GM12878 (cell line): Measurements from ENCODE around the gene GATAD2B. TPM values are rescaled to one million over a fixed set of nuclear protein-coding genes. Genes with fewer than 3 reads are reported as not detected.
A peak's percentile ranks its signal among the peaks of the same experiment; 100 is the strongest.

Experiments
- ASH2L ChIP-seq: fragments of 300-600, 200-600 bp; sonication (generic); IDR thresholded peaks from 2 replicates; pipeline ENCODE4 v1.6.1; 2017; ENCODE audit warnings: low read depth, mild to moderate bottlenecking, borderline replicate concordance
- BACH1 ChIP-seq: fragments of 450-650 bp; IDR thresholded peaks from 2 replicates; pipeline ENCODE4 v1.6.1; 2017; ENCODE audit warnings: mild to moderate bottlenecking, borderline replicate concordance
- ETV6 ChIP-seq, 2 experiments: fragments of 450-650 bp in 1 of 2; IDR thresholded peaks in 1 of 2; conservative IDR thresholded peaks in 1 of 2; 2 replicates each; pipeline ENCODE4 v1.6.1; 2014; ENCODE audit warnings: antibody characterized with exemption in 1 of 2, borderline replicate concordance in 1 of 2, low read depth in 1 of 2, mild to moderate bottlenecking in 1 of 2, moderate library complexity in 1 of 2
- GABPA ChIP-seq: IDR thresholded peaks from 2 replicates; pipeline ENCODE4 v1.6.1; 2014; ENCODE audit warnings: antibody characterized with exemption, low read depth, mild to moderate bottlenecking, inconsistent platforms
- LARP7 ChIP-seq: fragments of 450-650 bp; IDR thresholded peaks from 2 replicates; pipeline ENCODE4 v1.6.1; 2017; ENCODE audit warnings: mild to moderate bottlenecking
- MTA3 ChIP-seq: IDR thresholded peaks from 2 replicates; pipeline ENCODE4 v1.6.1; 2012; ENCODE audit warnings: low read length, inconsistent platforms, borderline replicate concordance
- MXI1 ChIP-seq: fragments of 150-350 bp; IDR thresholded peaks from 2 replicates; pipeline ENCODE4 v1.6.1; 2011; ENCODE audit warnings: low read depth, mild to moderate bottlenecking, inconsistent platforms, low read length, improper control_type of control experiment
- NBN ChIP-seq: fragments of 450-650 bp; IDR thresholded peaks from 2 replicates; pipeline ENCODE4 v1.6.1; 2016
- NFYA ChIP-seq: IDR thresholded peaks from 2 replicates; pipeline ENCODE4 v1.6.1; 2011; ENCODE audit warnings: low read depth, mild to moderate bottlenecking, low read length, improper control_type of control experiment, borderline replicate concordance
- NRF1 ChIP-seq: conservative IDR thresholded peaks from 2 replicates; pipeline ENCODE4 v1.6.1; 2011; ENCODE audit warnings: mild to moderate bottlenecking, low read depth, low read length, improper control_type of control experiment
- SMARCA5 ChIP-seq: fragments of 450-650 bp; IDR thresholded peaks from 2 replicates; pipeline ENCODE4 v1.6.1; 2017; ENCODE audit warnings: mild to moderate bottlenecking
- SUZ12 ChIP-seq: fragments of 200-600 bp; sonication (generic); IDR thresholded peaks from one replicate; pipeline ENCODE4 v1.6.1; 2018; ENCODE audit warnings: antibody characterized with exemption, mild to moderate bottlenecking; ENCODE audit not compliant: unreplicated experiment
- YY1 ChIP-seq: IDR thresholded peaks from 2 replicates; pipeline ENCODE4 v1.6.1; 2011; ENCODE audit warnings: low read depth, mild to moderate bottlenecking, low read length
- ZNF207 ChIP-seq: fragments of 450-650 bp; IDR thresholded peaks from 2 replicates; pipeline ENCODE4 v1.6.1; 2014; ENCODE audit warnings: antibody characterized with exemption, mild to moderate bottlenecking, borderline replicate concordance
- polyA plus RNA-seq, 11 experiments: library from polyadenylated mRNA; depleted of rRNA in 4 of 11; unstranded in 6 of 11; stranded (reverse) in 5 of 11; fragments of >200 nt; fragmentation: Nextera tagmentation in 4 of 11; fragmentation: Illumina TruSeq in 1 of 11; extraction: Ambion mirVana in 4 of 11; extraction: Trizol in 1 of 11; gene quantifications; 1 replicate in 1 of 11; 2 replicates in 10 of 11; pipeline versions ENCODE4 v1.2.1 to v1.2.3, GENCODE V29; 2011 to 2016; ENCODE audit warnings: inconsistent platforms in 2 of 11, missing spikeins in 2 of 11, low read depth in 1 of 11
- total RNA-seq, 4 experiments: library from RNA; depleted of rRNA in 3 of 4; stranded (reverse); fragments of >200 nt in 3 of 4; fragmentation: Illumina TruSeq in 1 of 4; extraction: Trizol in 1 of 4; gene quantifications; 2 replicates each; pipeline versions ENCODE4 v1.2.1 to v1.2.3, GENCODE V29; 2013 to 2021
- TF ChIP-seq, protein P1 (sequence below): fragments of 450-650 bp; IDR thresholded peaks from 2 replicates; pipeline ENCODE4 v1.6.1; 2017; ENCODE audit warnings: mild to moderate bottlenecking, low read depth, inconsistent platforms; ENCODE audit not compliant: poor library complexity, severe bottlenecking
- TF ChIP-seq, protein P2 (sequence below): fragments of 450-650 bp; formaldehyde crosslinking; IDR thresholded peaks from 2 replicates; pipeline ENCODE4 v1.5.0; 2022; ENCODE audit warnings: mild to moderate bottlenecking, missing genetic modification characterization
- TF ChIP-seq, protein P3 (sequence below): fragments of 450-650 bp; IDR thresholded peaks from 2 replicates; pipeline ENCODE4 v1.6.1; 2017; ENCODE audit warnings: borderline replicate concordance
- TF ChIP-seq, protein P4 (sequence below): fragments of 450-650 bp; IDR thresholded peaks from 2 replicates; pipeline ENCODE4 v1.6.1; 2014; ENCODE audit warnings: mild to moderate bottlenecking
- TF ChIP-seq, protein P5 (sequence below): IDR thresholded peaks from 2 replicates; pipeline ENCODE4 v1.6.1; 2012; ENCODE audit warnings: low read depth, low read length, improper control_type of control experiment

GATAD2B gene
- total and polyA plus RNA-seq, 10 of the 15 experiments (the other 5 are each of a cell fraction or from before 2014, with no cell fraction given): 2.4 to 63.1 (median 8.7) TPM

DNA sequence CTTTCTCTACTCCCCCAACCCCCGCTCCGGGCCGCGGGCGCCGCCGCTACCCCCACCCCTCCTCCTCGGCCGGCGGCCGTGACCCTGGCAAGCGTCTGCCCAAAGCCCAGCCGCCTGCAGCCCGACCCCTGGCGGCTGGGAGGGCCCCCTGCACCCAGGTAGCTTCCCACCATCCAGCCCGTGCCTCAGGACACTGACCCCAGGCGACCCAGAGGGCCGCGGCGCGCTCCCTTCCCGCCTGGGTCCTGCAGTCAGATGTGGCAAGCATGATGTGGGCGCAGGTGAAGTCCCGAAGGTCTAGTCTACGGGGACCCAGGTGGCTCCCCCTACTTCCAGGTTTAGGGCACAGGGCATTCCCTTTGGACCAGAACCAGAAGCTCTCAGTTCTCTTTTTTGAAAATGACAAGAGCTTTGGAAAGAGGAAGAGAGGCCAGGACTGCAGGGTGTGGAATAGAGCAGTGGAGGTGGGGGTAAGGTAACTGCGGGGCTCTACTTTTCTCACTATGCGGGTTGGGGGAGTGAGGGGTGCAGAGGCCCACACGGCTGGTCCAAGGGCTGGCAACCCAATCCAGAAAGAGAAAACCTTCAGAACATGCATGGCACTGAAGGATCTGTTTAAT is 24.0 kb upstream of the GATAD2B start, which contains the start of gene DENND4B (continued):
- TF ChIP-seq, protein P1, sequence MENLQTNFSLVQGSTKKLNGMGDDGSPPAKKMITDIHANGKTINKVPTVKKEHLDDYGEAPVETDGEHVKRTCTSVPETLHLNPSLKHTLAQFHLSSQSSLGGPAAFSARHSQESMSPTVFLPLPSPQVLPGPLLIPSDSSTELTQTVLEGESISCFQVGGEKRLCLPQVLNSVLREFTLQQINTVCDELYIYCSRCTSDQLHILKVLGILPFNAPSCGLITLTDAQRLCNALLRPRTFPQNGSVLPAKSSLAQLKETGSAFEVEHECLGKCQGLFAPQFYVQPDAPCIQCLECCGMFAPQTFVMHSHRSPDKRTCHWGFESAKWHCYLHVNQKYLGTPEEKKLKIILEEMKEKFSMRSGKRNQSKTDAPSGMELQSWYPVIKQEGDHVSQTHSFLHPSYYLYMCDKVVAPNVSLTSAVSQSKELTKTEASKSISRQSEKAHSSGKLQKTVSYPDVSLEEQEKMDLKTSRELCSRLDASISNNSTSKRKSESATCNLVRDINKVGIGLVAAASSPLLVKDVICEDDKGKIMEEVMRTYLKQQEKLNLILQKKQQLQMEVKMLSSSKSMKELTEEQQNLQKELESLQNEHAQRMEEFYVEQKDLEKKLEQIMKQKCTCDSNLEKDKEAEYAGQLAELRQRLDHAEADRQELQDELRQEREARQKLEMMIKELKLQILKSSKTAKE: no peak
- TF ChIP-seq, protein P2, sequence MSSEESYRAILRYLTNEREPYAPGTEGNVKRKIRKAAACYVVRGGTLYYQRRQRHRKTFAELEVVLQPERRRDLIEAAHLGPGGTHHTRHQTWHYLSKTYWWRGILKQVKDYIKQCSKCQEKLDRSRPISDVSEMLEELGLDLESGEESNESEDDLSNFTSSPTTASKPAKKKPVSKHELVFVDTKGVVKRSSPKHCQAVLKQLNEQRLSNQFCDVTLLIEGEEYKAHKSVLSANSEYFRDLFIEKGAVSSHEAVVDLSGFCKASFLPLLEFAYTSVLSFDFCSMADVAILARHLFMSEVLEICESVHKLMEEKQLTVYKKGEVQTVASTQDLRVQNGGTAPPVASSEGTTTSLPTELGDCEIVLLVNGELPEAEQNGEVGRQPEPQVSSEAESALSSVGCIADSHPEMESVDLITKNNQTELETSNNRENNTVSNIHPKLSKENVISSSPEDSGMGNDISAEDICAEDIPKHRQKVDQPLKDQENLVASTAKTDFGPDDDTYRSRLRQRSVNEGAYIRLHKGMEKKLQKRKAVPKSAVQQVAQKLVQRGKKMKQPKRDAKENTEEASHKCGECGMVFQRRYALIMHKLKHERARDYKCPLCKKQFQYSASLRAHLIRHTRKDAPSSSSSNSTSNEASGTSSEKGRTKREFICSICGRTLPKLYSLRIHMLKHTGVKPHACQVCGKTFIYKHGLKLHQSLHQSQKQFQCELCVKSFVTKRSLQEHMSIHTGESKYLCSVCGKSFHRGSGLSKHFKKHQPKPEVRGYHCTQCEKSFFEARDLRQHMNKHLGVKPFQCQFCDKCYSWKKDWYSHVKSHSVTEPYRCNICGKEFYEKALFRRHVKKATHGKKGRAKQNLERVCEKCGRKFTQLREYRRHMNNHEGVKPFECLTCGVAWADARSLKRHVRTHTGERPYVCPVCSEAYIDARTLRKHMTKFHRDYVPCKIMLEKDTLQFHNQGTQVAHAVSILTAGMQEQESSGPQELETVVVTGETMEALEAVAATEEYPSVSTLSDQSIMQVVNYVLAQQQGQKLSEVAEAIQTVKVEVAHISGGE (CRISPR knock-in tag): no peak
- TF ChIP-seq NBN (peak; percentile 59; the same call in 1 of the 2 replicates), MTA3 (peak; percentile 80; the same call in 1 of the 2 replicates), YY1 (peak; percentile 73; the same call in 1 of the 2 replicates), GABPA (no peak), SMARCA5 (no peak; the same call in 1 of the 2 replicates), NRF1 (no peak), ZNF207 (no peak), NFYA (no peak), SUZ12 (no peak), BACH1 (peak; percentile 17; the same call in 1 of the 2 replicates), MXI1 (no peak), ASH2L (no peak), LARP7 (no peak), ETV6 (conservative IDR thresholded peaks at IDR 0.05 in 1 of 2, IDR thresholded peaks at IDR 0.05 in 1 of 2; ENCODE audit: borderline replicate concordance in 1 of 2, low read depth in 1 of 2) (0 out of 4 replicates have a peak, but pooled peaks of 1 of the 2 experiments have one; percentile 37)
- TF ChIP-seq, protein P3, sequence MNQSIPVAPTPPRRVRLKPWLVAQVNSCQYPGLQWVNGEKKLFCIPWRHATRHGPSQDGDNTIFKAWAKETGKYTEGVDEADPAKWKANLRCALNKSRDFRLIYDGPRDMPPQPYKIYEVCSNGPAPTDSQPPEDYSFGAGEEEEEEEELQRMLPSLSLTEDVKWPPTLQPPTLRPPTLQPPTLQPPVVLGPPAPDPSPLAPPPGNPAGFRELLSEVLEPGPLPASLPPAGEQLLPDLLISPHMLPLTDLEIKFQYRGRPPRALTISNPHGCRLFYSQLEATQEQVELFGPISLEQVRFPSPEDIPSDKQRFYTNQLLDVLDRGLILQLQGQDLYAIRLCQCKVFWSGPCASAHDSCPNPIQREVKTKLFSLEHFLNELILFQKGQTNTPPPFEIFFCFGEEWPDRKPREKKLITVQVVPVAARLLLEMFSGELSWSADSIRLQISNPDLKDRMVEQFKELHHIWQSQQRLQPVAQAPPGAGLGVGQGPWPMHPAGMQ: no peak
- TF ChIP-seq, protein P4, sequence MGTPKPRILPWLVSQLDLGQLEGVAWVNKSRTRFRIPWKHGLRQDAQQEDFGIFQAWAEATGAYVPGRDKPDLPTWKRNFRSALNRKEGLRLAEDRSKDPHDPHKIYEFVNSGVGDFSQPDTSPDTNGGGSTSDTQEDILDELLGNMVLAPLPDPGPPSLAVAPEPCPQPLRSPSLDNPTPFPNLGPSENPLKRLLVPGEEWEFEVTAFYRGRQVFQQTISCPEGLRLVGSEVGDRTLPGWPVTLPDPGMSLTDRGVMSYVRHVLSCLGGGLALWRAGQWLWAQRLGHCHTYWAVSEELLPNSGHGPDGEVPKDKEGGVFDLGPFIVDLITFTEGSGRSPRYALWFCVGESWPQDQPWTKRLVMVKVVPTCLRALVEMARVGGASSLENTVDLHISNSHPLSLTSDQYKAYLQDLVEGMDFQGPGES: no peak
- TF ChIP-seq, protein P5, sequence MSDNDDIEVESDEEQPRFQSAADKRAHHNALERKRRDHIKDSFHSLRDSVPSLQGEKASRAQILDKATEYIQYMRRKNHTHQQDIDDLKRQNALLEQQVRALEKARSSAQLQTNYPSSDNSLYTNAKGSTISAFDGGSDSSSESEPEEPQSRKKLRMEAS: no peak
